IMR-90 (cell line): ENCODE data around the gene TEX261. TPM values are rescaled to one million over a fixed set of nuclear protein-coding genes. Genes with fewer than 3 reads are reported as not detected.

Experiments
- ATAC-seq: fragments of 200-7000 bp; cut with Tn5 transposase; 2 replicates; pipeline ENCODE4 v1.9.1; 2020; ENCODE audit warnings: low read depth, mild to moderate bottlenecking, moderate library complexity
- BruUV-seq: library from RNA; stranded (reverse); fragments of 400-500 nt; replicated peaks from 2 replicates; lab custom pipeline; 2021; lab: Mats Ljungman, UMichigan
- CTCF ChIA-PET: fragments of 300-600 bp; formaldehyde crosslinking; extraction: SDS; loops from one replicate; lab custom pipeline; 2021; ENCODE audit warnings: antibody characterized with exemption; lab: Yijun Ruan, JAX
- POLR2A ChIA-PET: fragments of 300-600 bp; sonication (Branson Sonifier 250); formaldehyde crosslinking; loops from one replicate; lab custom pipeline; 2022; ENCODE audit warnings: antibody characterized with exemption; ENCODE audit not compliant: unreplicated experiment; lab: Charles Lee
- DNase-seq: peaks from one replicate; pipeline ENCODE4 v3.0.0; 2013
- H2AFZ ChIP-seq: replicated peaks from 2 replicates; pipeline ENCODE3; 2013; ENCODE audit warnings: low read length, mild to moderate bottlenecking; ENCODE audit not compliant: poor library complexity
- H2AK5ac ChIP-seq: 2 replicates; pipeline ENCODE4 v1.6.1; 2013; ENCODE audit warnings: low read depth, low read length, inconsistent platforms
- H2AK9ac ChIP-seq: replicated peaks from 2 replicates; pipeline ENCODE3; 2013; ENCODE audit warnings: mild to moderate bottlenecking, low read depth, low read length, moderate library complexity; ENCODE audit not compliant: poor library complexity
- H2BK120ac ChIP-seq: 2 replicates; pipeline ENCODE4 v1.6.1; 2013; ENCODE audit warnings: low read depth, low read length, inconsistent platforms
- H2BK15ac ChIP-seq: 3 replicates; pipeline ENCODE4 v1.6.1; 2013; ENCODE audit warnings: low read depth, low read length, inconsistent platforms
- H2BK20ac ChIP-seq: 2 replicates; pipeline ENCODE4 v1.6.1; 2013; ENCODE audit warnings: low read depth, mild to moderate bottlenecking, inconsistent platforms, low read length, moderate library complexity
- H2BK5ac ChIP-seq: 2 replicates; pipeline ENCODE4 v1.6.1; 2013; ENCODE audit warnings: mild to moderate bottlenecking, low read depth, low read length, inconsistent platforms; ENCODE audit not compliant: poor library complexity, severe bottlenecking
- H3K14ac ChIP-seq: replicated peaks from 2 replicates; pipeline ENCODE4 v1.6.1; 2013; ENCODE audit warnings: low read depth, low read length, inconsistent platforms
- H3K18ac ChIP-seq: 2 replicates; pipeline ENCODE4 v1.6.1; 2013; ENCODE audit warnings: low read depth, low read length, control low read depth
- H3K23ac ChIP-seq: 2 replicates; pipeline ENCODE4 v1.6.1; 2013; ENCODE audit warnings: low read depth, low read length, inconsistent platforms
- H3K27ac ChIP-seq: 2 replicates; pipeline ENCODE4 v1.5.1; 2013; ENCODE audit warnings: mild to moderate bottlenecking, control low read depth, low read length; ENCODE audit not compliant: insufficient read depth
- H3K27me3 ChIP-seq: 2 replicates; pipeline ENCODE4 v1.6.1; 2013; ENCODE audit warnings: low read length; ENCODE audit not compliant: control insufficient read depth, insufficient read depth
- H3K36me3 ChIP-seq: 2 replicates; pipeline ENCODE4 v1.6.1; 2013; ENCODE audit warnings: low read length, mixed read lengths; ENCODE audit not compliant: control insufficient read depth, insufficient read depth
- H3K4ac ChIP-seq: 2 replicates; pipeline ENCODE4 v1.6.1; 2013; ENCODE audit warnings: low read depth, low read length, inconsistent platforms
- H3K4me1 ChIP-seq: 2 replicates; pipeline ENCODE4 v1.6.1; 2013; ENCODE audit warnings: low read length, mixed read lengths; ENCODE audit not compliant: control insufficient read depth, insufficient read depth
- H3K4me2 ChIP-seq: 2 replicates; pipeline ENCODE4 v1.6.1; 2013; ENCODE audit warnings: low read depth, mild to moderate bottlenecking, control low read depth, low read length, moderate library complexity
- H3K4me3 ChIP-seq: 2 replicates; pipeline ENCODE4 v1.5.1; 2013; ENCODE audit warnings: low read depth, mild to moderate bottlenecking, control low read depth, low read length, moderate library complexity; ENCODE audit not compliant: insufficient read depth
- H3K56ac ChIP-seq: 2 replicates; pipeline ENCODE4 v1.6.1; 2013; ENCODE audit warnings: low read length, inconsistent platforms; ENCODE audit not compliant: insufficient read depth; ENCODE audit errors: extremely low read depth
- H3K79me1 ChIP-seq, 2 experiments: 2 replicates each; pipeline ENCODE4 v1.6.1; 2013; ENCODE audit warnings: low read length in 2 of 2, inconsistent platforms in 1 of 2, low read depth in 1 of 2
- H3K9ac ChIP-seq: 2 replicates; pipeline ENCODE4 v1.6.1; 2013; ENCODE audit warnings: low read depth, low read length, control low read depth
- H3K9me1 ChIP-seq: 2 replicates; pipeline ENCODE4 v1.6.1; 2013; ENCODE audit warnings: low read length, inconsistent platforms; ENCODE audit not compliant: insufficient read depth
- H3K9me3 ChIP-seq: 2 replicates; pipeline ENCODE4 v1.6.1; 2013; ENCODE audit warnings: low read length; ENCODE audit not compliant: control insufficient read depth, insufficient read depth
- H4K20me1 ChIP-seq: 2 replicates; pipeline ENCODE4 v1.6.1; 2013; ENCODE audit warnings: low read length, inconsistent platforms; ENCODE audit not compliant: insufficient read depth
- H4K5ac ChIP-seq: 2 replicates; pipeline ENCODE4 v1.6.1; 2013; ENCODE audit warnings: mild to moderate bottlenecking, low read depth, low read length, control low read depth
- H4K8ac ChIP-seq, 2 experiments: 2 replicates each; pipeline ENCODE4 v1.6.1; 2013; ENCODE audit warnings: low read depth in 2 of 2, low read length in 2 of 2, control low read depth in 1 of 2, inconsistent platforms in 1 of 2
- H4K91ac ChIP-seq: 2 replicates; pipeline ENCODE4 v1.6.1; 2013; ENCODE audit warnings: low read depth, low read length, inconsistent platforms; ENCODE audit not compliant: insufficient read depth
- BHLHE40 ChIP-seq: fragments of 150-350 bp; IDR thresholded peaks from 2 replicates; pipeline ENCODE4 v1.6.1; 2016; ENCODE audit warnings: mild to moderate bottlenecking, low read depth, low read length
- CEBPB ChIP-seq: IDR thresholded peaks from 2 replicates; pipeline ENCODE4 v1.6.1; 2012; ENCODE audit warnings: low read depth, low read length, improper control_type of control experiment
- CHD1 ChIP-seq: IDR thresholded peaks from 2 replicates; pipeline ENCODE4 v1.6.1; 2012; ENCODE audit warnings: low read depth, low read length, improper control_type of control experiment
- FOS ChIP-seq: fragments of 150-350 bp; IDR thresholded peaks from 2 replicates; pipeline ENCODE4 v1.6.1; 2016; ENCODE audit warnings: low read depth, low read length
- MAFK ChIP-seq: IDR thresholded peaks from 2 replicates; pipeline ENCODE4 v1.6.1; 2012; ENCODE audit warnings: low read depth, low read length, improper control_type of control experiment
- MAZ ChIP-seq: IDR thresholded peaks from 2 replicates; pipeline ENCODE4 v1.6.1; 2012; ENCODE audit warnings: low read depth, mild to moderate bottlenecking, low read length, improper control_type of control experiment, moderate library complexity, borderline replicate concordance
- MXI1 ChIP-seq: IDR thresholded peaks from 2 replicates; pipeline ENCODE4 v1.6.1; 2012; ENCODE audit warnings: low read depth, mild to moderate bottlenecking, low read length, moderate library complexity, borderline replicate concordance
- NFE2L2 ChIP-seq: fragments of 150-350 bp; IDR thresholded peaks from 2 replicates; pipeline ENCODE4 v1.6.1; 2016; ENCODE audit warnings: low read depth, mild to moderate bottlenecking, low read length
- POLR2A ChIP-seq: IDR thresholded peaks from 2 replicates; pipeline ENCODE4 v1.6.1; 2012; ENCODE audit warnings: mild to moderate bottlenecking, low read depth, low read length
- RAD21 ChIP-seq: IDR thresholded peaks from 2 replicates; pipeline ENCODE4 v1.6.1; 2012; ENCODE audit warnings: low read length, improper control_type of control experiment
- RCOR1 ChIP-seq: IDR thresholded peaks from 2 replicates; pipeline ENCODE4 v1.6.1; 2012; ENCODE audit warnings: mild to moderate bottlenecking, low read length, improper control_type of control experiment; ENCODE audit not compliant: insufficient replicate concordance
- RFX5 ChIP-seq: IDR thresholded peaks from 2 replicates; pipeline ENCODE4 v1.8.0; 2012; ENCODE audit warnings: low read depth, mild to moderate bottlenecking, low read length, moderate library complexity
- SMC3 ChIP-seq: fragments of 150-350 bp; IDR thresholded peaks from 2 replicates; pipeline ENCODE4 v1.6.1; 2016; ENCODE audit warnings: low read depth, mild to moderate bottlenecking, antibody characterized with exemption, low read length, moderate library complexity
- WGBS, 2 experiments: methylation state at CpG; one replicate each; pipeline versions ENCODE4 v1.1.5 to v1.1.7; 2013; ENCODE audit warnings: missing lambda C conversion rate in 2 of 2; ENCODE audit not compliant: insufficient read length in 1 of 2; ENCODE audit errors: extremely low coverage in 2 of 2; 5-methylcytosine and 5-hydroxymethylcytosine counted together
- dilution Hi-C: fragments of 300-500 bp; cut with HindIII; formaldehyde crosslinking; loops from one replicate; pipeline ENCODE4 v1.14.3; 2018; ENCODE audit warnings: low sequenced_read_pairs; ENCODE audit not compliant: unreplicated experiment
- in situ Hi-C: fragments of 300-500 bp; cut with MboI; formaldehyde crosslinking; loops from 3 replicates; pipeline ENCODE4 v1.14.3; 2019; ENCODE audit warnings: low sequenced_read_pairs, inconsistent platforms, mixed read lengths
- intact Hi-C: fragments of 100-400 bp; cut with micrococcal nuclease; formaldehyde crosslinking; loops from 2 replicates; pipeline ENCODE4 v1.10.0; 2022
- polyA plus RNA-seq, 3 experiments: library from polyadenylated mRNA; depleted of rRNA; stranded (reverse); fragments of >200 nt; gene quantifications; 2 replicates each; pipeline ENCODE4 v1.2.3, GENCODE V29; 2012; ENCODE audit warnings: low replicate concordance in 1 of 3
- total RNA-seq: library from RNA; depleted of rRNA; stranded (reverse); fragments of >200 nt; gene quantifications from 2 replicates; pipeline ENCODE4 v1.2.3, GENCODE V29; 2012
- TF ChIP-seq, protein P1 (sequence below): fragments of 150-350 bp; IDR thresholded peaks from 2 replicates; pipeline ENCODE4 v1.6.1; 2017; ENCODE audit warnings: mild to moderate bottlenecking, antibody characterized with exemption, low read length, low read depth
- TF ChIP-seq, protein P2 (sequence below): conservative IDR thresholded peaks from 2 replicates; pipeline ENCODE4 v1.5.1; 2012; ENCODE audit warnings: mild to moderate bottlenecking, low read depth, low read length, improper control_type of control experiment
- TF ChIP-seq, protein P3 (sequence below): fragments of 150-350 bp; IDR thresholded peaks from 2 replicates; pipeline ENCODE4 v1.6.1; 2016; ENCODE audit warnings: low read depth, mild to moderate bottlenecking, low read length, moderate library complexity, borderline replicate concordance

Gene TEX261
- total and polyA plus RNA-seq, 2 of the 4 experiments (the other 2 are of a cell fraction), result 26.3 to 69.8 TPM

DNA sequence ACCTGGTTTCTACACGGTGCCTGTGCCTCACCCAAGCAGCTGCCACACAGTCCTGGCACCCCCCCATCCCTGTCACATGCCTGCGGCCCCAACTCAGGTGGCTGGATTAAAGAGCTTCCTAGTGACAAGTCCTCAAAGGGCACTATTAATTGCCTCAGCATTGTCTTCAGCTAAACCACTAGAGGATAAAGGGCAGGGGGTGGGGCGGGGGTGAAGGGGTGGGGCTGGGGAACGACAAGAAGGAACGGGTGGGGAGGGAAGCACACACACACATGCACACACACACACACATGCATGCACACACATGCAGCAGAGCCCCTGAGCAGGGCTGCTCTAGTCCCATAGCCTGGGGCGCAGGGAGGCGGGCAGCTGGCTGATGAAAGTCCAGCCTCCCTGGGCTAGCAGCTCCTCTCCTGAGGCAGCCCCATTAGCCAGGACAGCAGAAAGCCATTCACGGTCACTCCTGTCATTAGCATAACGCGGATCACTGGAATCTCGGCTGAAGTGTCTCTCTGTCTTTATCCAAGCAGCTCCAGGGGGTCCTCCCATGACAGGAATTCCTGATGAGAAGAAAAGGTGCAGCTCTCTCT, 7.4 kb upstream of the TEX261 start:
- Histone ChIP-seq H2AFZ (peak overlapping the region; percentile 19), H3K27ac (no peak overlapping the region), H3K23ac (no peak overlapping the region), H3K14ac (no peak overlapping the region), H3K79me1 (no peaks in the 10 kb centered on the region), H3K4me2 (no peak overlapping the region), H4K91ac (no peak overlapping the region), H4K20me1 (no peaks in the 10 kb centered on the region), H3K27me3 (peaks cover 5% of the 10 kb centered on the region; the same call in 1 of the 2 replicates), H3K4me1 (peaks cover 2% of the 10 kb centered on the region; the same call in 1 of the 2 replicates), H2BK5ac (no peak overlapping the region), H3K36me3 (no peaks in the 10 kb centered on the region), H3K18ac (no peak overlapping the region), H2BK120ac (no peak overlapping the region), H4K8ac (no peak overlapping the region), H3K9me1 (no peaks in the 10 kb centered on the region; the same call in 1 of the 2 replicates), H3K4me3 (no peak overlapping the region), H3K9ac (no peak overlapping the region), H2AK5ac (no peak overlapping the region), H2BK20ac (no peak overlapping the region), H4K5ac (no peak overlapping the region), H3K4ac (no peak overlapping the region), H3K56ac (no peak overlapping the region), H2AK9ac (no peak overlapping the region), H2BK15ac (no peak overlapping the region), H3K9me3 (no peaks in the 10 kb centered on the region)
- intact Hi-C loops, result loop anchor here (1.0 to 10.0 kb wide), 3 partner anchors 37 to 123 kb away; partner anchors contain the start of gene NAGK
- TF ChIP-seq, protein P1, sequence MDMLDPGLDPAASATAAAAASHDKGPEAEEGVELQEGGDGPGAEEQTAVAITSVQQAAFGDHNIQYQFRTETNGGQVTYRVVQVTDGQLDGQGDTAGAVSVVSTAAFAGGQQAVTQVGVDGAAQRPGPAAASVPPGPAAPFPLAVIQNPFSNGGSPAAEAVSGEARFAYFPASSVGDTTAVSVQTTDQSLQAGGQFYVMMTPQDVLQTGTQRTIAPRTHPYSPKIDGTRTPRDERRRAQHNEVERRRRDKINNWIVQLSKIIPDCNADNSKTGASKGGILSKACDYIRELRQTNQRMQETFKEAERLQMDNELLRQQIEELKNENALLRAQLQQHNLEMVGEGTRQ, result no peak
- TF ChIP-seq RFX5 (no peak), CHD1 (no peak), RAD21 (no peak), RCOR1 (no peak), SMC3 (no peak), NFE2L2 (no peak), FOS (no peak), MXI1 (no peak), MAZ (no peak), CEBPB (no peak), POLR2A (no peak), BHLHE40 (no peak), MAFK (no peak)
- TF ChIP-seq, protein P2, sequence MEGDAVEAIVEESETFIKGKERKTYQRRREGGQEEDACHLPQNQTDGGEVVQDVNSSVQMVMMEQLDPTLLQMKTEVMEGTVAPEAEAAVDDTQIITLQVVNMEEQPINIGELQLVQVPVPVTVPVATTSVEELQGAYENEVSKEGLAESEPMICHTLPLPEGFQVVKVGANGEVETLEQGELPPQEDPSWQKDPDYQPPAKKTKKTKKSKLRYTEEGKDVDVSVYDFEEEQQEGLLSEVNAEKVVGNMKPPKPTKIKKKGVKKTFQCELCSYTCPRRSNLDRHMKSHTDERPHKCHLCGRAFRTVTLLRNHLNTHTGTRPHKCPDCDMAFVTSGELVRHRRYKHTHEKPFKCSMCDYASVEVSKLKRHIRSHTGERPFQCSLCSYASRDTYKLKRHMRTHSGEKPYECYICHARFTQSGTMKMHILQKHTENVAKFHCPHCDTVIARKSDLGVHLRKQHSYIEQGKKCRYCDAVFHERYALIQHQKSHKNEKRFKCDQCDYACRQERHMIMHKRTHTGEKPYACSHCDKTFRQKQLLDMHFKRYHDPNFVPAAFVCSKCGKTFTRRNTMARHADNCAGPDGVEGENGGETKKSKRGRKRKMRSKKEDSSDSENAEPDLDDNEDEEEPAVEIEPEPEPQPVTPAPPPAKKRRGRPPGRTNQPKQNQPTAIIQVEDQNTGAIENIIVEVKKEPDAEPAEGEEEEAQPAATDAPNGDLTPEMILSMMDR, result no peak
- TF ChIP-seq, protein P3, sequence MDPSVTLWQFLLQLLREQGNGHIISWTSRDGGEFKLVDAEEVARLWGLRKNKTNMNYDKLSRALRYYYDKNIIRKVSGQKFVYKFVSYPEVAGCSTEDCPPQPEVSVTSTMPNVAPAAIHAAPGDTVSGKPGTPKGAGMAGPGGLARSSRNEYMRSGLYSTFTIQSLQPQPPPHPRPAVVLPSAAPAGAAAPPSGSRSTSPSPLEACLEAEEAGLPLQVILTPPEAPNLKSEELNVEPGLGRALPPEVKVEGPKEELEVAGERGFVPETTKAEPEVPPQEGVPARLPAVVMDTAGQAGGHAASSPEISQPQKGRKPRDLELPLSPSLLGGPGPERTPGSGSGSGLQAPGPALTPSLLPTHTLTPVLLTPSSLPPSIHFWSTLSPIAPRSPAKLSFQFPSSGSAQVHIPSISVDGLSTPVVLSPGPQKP, result no peak
- 45% methylated on average over 2 of the region's 11 CpGs; no CpG with 5 or more reads in 1 of the 2 experiments for WGBS, 2 experiments
- no peak for ATAC-seq
- no peak for DNase-seq
- in situ Hi-C loops, result no loop called here
- CTCF ChIA-PET, result no interaction called here
- dilution Hi-C loops, result no loop called here
- no TSS peak for BruUV-seq
- POLR2A ChIA-PET, result no interaction called here
